Peyer's patch (tissue), 4 donors: Measurements from ENCODE around the gene RALGPS2.

Source experiments
- CTCF ChIP-seq, 6 experiments: fragments of 450-650 bp in 4 of 6; fragments of 200-600 bp in 2 of 6; sonication (generic) in 1 of 6; IDR thresholded peaks; one replicate each; pipeline ENCODE4 v1.5.1; 2017 to 2019; ENCODE audit warnings: antibody characterized with exemption in 6 of 6, mild to moderate bottlenecking in 3 of 6, moderate library complexity in 1 of 6
- POLR2A ChIP-seq, 2 donors: fragments of 450-650 bp; IDR thresholded peaks; one replicate each; pipeline ENCODE4 v1.5.1; 2017; ENCODE audit warnings: antibody characterized with exemption in 2 of 2, mild to moderate bottlenecking in 2 of 2, moderate library complexity in 2 of 2

- TF ChIP-seq POLR2A (IDR thresholded peaks at IDR 0.05): no peak
- TF ChIP-seq CTCF (IDR thresholded peaks at IDR 0.05): peak in 1 of 6 experiments; percentile 10
Measured at GRCh38 chr1:178847396-178847849, 122.4 kb downstream of the RALGPS2 start.
